GM23338 (cell line): ENCODE results near the gene SYPL2.

Experiments
- CREB1 ChIP-seq: fragments of 250-450 bp; sonication (Bioruptor Pico); IDR thresholded peaks from 2 replicates; pipeline ENCODE4 v1.5.0; 2020; ENCODE audit warnings: low read depth, mild to moderate bottlenecking, moderate library complexity
- CTCF ChIP-seq, 2 experiments: fragments of 200-600 bp in 1 of 2; sonication (generic) in 1 of 2; conservative IDR thresholded peaks; 2 replicates each; pipeline versions ENCODE4 v1.5.1 to v1.6.1; 2016 to 2017; ENCODE audit warnings: antibody characterized with exemption in 2 of 2, low read depth in 2 of 2, mild to moderate bottlenecking in 2 of 2, moderate library complexity in 1 of 2
- EZH2 ChIP-seq: fragments of 200-600 bp; sonication (generic); IDR thresholded peaks from one replicate; pipeline ENCODE4 v1.8.0; 2017; ENCODE audit warnings: antibody characterized with exemption, mild to moderate bottlenecking, low read depth; ENCODE audit not compliant: unreplicated experiment
- EZH2phosphoT487 ChIP-seq: fragments of 200-600 bp; sonication (generic); IDR thresholded peaks from one replicate; pipeline ENCODE4 v1.8.1; 2018; ENCODE audit warnings: antibody characterized with exemption; ENCODE audit not compliant: unreplicated experiment
- JUNB ChIP-seq: IDR thresholded peaks from one replicate; pipeline ENCODE4 v1.6.1; 2016; ENCODE audit warnings: antibody characterized with exemption; ENCODE audit not compliant: unreplicated experiment
- POLR2AphosphoS5 ChIP-seq: IDR thresholded peaks from 2 replicates; pipeline ENCODE4 v1.6.1; 2016; ENCODE audit warnings: antibody characterized with exemption, low read depth
- STAT1 ChIP-seq: IDR thresholded peaks from one replicate; pipeline ENCODE4 v1.6.1; 2016; ENCODE audit warnings: antibody characterized with exemption; ENCODE audit not compliant: unreplicated experiment
- ZNF331 ChIP-seq: fragments of 250-450 bp; sonication (Bioruptor Pico); IDR thresholded peaks from 2 replicates; pipeline ENCODE4 v1.5.0; 2020; ENCODE audit warnings: low read depth, mild to moderate bottlenecking, moderate library complexity
- TF ChIP-seq, protein P1 (sequence below): IDR thresholded peaks from one replicate; pipeline ENCODE4 v1.6.1; 2018; ENCODE audit warnings: antibody characterized with exemption; ENCODE audit not compliant: unreplicated experiment

DNA sequence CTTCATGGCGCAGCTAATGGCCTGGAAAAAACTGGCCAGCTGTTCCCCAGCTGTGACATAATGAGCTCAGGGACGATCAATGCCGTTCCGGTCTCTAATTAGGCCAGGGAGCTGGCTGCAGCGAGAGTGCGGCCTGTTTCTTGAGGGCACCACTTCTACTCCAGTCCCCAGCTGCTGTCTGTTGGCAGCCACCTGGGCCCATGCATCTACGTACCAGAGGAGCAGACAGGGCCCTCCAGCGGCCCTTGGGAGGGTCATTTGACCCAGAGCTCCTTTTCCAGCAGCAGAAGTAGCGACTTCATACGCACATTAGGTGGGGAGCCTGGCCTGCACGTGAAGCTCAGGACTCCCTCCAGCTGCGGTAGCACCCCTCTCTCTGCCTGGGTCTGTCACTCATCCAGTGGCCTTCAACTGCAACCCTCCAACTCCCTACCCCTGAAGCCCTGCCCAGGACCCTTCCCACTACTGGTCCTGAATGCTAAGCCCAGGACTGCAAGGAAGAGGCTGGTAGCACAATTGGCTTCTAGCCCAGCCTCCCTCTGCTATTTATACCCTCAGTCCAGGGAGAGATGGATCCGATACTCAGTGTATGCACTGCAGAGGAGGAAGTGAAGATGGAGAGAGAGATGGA is 64.2 kb downstream of the SYPL2 start:
- TF ChIP-seq CTCF (conservative IDR thresholded peaks at IDR 0.05; ENCODE audit: low read depth in 2 of 2) (0 out of 4 replicates have a peak, but pooled peaks of 1 of the 2 experiments have one; percentile 11), EZH2 (no peak), EZH2phosphoT487 (no peak), ZNF331 (CRISPR knock-in tag) (no peak), POLR2AphosphoS5 (no peak), JUNB (no peak), CREB1 (CRISPR knock-in tag) (no peak), STAT1 (no peak)
- TF ChIP-seq, protein P1, sequence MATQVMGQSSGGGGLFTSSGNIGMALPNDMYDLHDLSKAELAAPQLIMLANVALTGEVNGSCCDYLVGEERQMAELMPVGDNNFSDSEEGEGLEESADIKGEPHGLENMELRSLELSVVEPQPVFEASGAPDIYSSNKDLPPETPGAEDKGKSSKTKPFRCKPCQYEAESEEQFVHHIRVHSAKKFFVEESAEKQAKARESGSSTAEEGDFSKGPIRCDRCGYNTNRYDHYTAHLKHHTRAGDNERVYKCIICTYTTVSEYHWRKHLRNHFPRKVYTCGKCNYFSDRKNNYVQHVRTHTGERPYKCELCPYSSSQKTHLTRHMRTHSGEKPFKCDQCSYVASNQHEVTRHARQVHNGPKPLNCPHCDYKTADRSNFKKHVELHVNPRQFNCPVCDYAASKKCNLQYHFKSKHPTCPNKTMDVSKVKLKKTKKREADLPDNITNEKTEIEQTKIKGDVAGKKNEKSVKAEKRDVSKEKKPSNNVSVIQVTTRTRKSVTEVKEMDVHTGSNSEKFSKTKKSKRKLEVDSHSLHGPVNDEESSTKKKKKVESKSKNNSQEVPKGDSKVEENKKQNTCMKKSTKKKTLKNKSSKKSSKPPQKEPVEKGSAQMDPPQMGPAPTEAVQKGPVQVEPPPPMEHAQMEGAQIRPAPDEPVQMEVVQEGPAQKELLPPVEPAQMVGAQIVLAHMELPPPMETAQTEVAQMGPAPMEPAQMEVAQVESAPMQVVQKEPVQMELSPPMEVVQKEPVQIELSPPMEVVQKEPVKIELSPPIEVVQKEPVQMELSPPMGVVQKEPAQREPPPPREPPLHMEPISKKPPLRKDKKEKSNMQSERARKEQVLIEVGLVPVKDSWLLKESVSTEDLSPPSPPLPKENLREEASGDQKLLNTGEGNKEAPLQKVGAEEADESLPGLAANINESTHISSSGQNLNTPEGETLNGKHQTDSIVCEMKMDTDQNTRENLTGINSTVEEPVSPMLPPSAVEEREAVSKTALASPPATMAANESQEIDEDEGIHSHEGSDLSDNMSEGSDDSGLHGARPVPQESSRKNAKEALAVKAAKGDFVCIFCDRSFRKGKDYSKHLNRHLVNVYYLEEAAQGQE, result no peak
